RWPE1 (cell line): ENCODE measurements around the gene ZNF500.

ENCODE experiments used
- CTCF ChIA-PET: fragments of 350-600 bp; sonication (Branson Sonifier 250); formaldehyde crosslinking; extraction: SDS; loops from one replicate; lab custom pipeline; 2021; lab: Yijun Ruan, JAX
- POLR2A ChIA-PET: fragments of 400-600 bp; formaldehyde crosslinking; extraction: SDS; loops from one replicate; lab custom pipeline; 2020; ENCODE audit warnings: antibody characterized with exemption; ENCODE audit not compliant: low non-redundant PET; lab: Yijun Ruan, JAX
- DNase-seq: peaks from one replicate; pipeline ENCODE4 v3.0.0; 2012; ENCODE audit warnings: low spot score
- H3K27ac ChIP-seq: fragments of 450-650 bp; 2 replicates; pipeline ENCODE4 v1.5.1; 2017
- TF ChIP-seq, protein P1 (sequence below): fragments of 450-650 bp; conservative IDR thresholded peaks from 2 replicates; pipeline ENCODE4 v1.5.1; 2017; ENCODE audit warnings: low read depth, mild to moderate bottlenecking

ZNF500 gene

DNA sequence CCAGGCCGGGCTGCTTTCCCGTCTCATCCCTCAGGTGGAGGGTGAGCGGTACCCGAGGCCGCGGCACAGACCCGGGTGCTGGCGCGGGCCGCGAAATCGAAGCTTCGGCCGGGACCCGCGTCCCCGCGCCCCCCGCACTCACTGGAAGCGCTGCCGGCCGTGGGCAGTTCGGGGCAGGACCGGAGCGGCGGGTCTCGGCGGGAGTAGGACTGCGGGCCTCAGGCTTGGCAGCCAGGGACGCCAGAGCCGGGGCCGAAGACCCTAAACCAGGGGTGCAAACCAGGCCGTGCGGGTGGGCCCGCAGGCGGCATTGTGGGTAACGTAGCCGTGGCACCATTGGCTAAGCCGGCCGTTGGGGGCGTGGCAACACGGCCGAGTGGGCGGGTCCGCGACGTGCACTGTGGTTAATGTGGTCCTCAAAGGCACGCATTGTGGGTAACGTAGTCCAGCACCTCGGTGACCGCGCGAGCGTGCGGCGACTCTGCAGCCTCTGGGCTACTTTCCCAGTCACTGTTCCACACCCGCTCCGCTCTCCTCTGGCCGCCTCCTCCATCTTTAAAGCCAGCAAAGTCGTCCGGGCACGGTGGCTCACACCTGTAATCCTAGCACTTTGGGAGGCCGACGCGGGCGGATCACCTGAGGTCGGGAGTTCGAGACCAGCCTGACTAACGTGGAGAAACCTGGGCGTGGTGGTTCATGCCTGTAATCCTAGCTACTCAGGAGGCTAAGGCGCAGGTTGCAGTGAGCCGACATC lies at the start of gene ZNF500:
Gene ZNF500, minus strand, starts transcription at position 288 of the 754 bp plus-strand sequence. CDS start 1,184 bp downstream, outside the sequence.
- POLR2A ChIA-PET, result no interaction called here
- DNase-seq, result peak; percentile 96
- TF ChIP-seq, protein P1, sequence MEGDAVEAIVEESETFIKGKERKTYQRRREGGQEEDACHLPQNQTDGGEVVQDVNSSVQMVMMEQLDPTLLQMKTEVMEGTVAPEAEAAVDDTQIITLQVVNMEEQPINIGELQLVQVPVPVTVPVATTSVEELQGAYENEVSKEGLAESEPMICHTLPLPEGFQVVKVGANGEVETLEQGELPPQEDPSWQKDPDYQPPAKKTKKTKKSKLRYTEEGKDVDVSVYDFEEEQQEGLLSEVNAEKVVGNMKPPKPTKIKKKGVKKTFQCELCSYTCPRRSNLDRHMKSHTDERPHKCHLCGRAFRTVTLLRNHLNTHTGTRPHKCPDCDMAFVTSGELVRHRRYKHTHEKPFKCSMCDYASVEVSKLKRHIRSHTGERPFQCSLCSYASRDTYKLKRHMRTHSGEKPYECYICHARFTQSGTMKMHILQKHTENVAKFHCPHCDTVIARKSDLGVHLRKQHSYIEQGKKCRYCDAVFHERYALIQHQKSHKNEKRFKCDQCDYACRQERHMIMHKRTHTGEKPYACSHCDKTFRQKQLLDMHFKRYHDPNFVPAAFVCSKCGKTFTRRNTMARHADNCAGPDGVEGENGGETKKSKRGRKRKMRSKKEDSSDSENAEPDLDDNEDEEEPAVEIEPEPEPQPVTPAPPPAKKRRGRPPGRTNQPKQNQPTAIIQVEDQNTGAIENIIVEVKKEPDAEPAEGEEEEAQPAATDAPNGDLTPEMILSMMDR, result no peak
- CTCF ChIA-PET, result interaction anchor here (0.9 kb wide), 1 partner anchor 21 kb away, joined by 5 read pairs; the partner anchor contains the start of gene SEPTIN12
- peak within 1 kb of the TSS; percentile 85 for H3K27ac ChIP-seq

- no peak overlapping the region for H3K27ac ChIP-seq
- DNase-seq, result no peak
- TF ChIP-seq, protein P1, result no peak
- ChIA-PET CTCF (interaction anchor here (0.8 kb wide), 1 partner anchor 84 kb away, joined by 3 read pairs; no protein-coding TSS in a partner anchor), POLR2A (no interaction called here)
These were observed 47.7 kb upstream of the ZNF500 start for GRCh38 chr16:4814542-4815173.

DNA sequence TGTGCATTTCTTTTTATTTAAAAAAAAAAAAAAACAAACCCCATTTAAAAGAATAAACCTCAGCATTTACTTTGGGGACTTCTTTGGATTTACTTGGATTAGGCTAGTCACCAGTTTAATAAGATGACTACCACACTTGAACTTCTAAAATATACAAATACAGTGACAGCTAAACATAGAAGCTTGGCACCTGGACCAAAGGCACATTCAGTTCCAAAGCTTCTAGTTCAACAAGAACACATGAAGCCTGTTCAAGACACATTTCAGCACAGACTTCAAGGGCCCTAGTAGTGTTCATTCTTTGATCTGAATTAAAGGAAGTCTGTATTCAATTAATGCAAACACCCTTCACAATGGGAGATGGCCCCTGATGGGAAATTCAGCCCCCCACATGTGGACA lies 47.1 kb upstream of the ZNF500 start:
- no peak overlapping the region for H3K27ac ChIP-seq
- ChIA-PET POLR2A (no interaction called here), CTCF (no interaction called here)
- DNase-seq, result no peak
- TF ChIP-seq, protein P1, result no peak

GRCh38 chr16:4813251-4814003 lies 46.5 kb upstream of the ZNF500 start:
- DNase-seq, result no peak
- POLR2A ChIA-PET, result interaction anchor here (0.6 kb wide), 1 partner anchor 140 kb away, joined by 4 read pairs; no protein-coding TSS in a partner anchor
- CTCF ChIA-PET, result no interaction called here
- TF ChIP-seq, protein P1, result no peak
- no peak overlapping the region for H3K27ac ChIP-seq

DNA sequence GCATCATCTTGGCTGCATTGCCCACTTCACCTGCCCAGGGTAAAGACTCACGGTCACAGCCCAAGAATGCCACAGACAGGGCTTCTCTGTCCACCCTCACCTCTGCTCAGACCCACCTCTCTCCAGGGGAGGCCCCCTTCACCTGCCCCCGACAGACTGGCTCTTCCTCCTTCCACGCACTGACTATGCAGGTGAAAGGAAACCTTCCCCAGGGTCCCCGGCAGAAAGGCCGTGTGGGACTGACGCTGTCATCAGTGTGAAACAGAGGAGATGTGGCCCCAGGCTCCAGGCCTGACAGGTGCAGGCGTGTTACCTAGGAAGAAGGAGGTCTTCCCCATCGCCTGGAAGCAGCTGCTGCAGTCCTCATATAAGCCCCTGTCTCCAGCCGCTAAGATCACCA lies 44.8 kb upstream of the ZNF500 start:
- POLR2A ChIA-PET, result no interaction called here

DNA sequence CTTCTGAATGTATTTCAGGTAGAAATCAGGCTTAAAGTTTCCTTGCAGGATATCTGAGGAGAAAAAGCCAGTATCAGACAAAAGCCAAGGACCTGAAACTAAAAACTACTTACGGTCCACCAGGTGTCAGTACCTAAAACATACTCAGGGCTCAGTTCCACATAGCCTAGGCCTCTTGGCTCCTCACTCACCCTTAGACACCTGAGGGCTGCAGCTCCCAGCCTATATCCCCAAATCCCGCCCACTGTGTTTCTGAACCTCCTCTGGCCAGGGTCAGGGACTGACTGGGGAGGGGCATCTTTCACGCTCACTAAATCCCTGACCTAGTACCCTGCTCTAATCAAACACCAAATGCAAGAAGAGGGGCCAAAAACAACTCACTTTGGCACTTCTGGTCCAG lies 44.3 kb upstream of the ZNF500 start:
- TF ChIP-seq, protein P1, result no peak
- CTCF ChIA-PET, result no interaction called here
- POLR2A ChIA-PET, result interaction anchor here (0.7 kb wide), 1 partner anchor 192 kb away, joined by 12 read pairs; no protein-coding TSS in a partner anchor
- DNase-seq, result no peak
- peak overlapping the region; percentile 55 for H3K27ac ChIP-seq

More for the DNA sequence above, 44.8 kb upstream of the ZNF500 start:
- no peak for DNase-seq
- CTCF ChIA-PET, result no interaction called here
- TF ChIP-seq, protein P1, result no peak
- peak overlapping the region; percentile 55 for H3K27ac ChIP-seq
